HG02571 (cell line): ENCODE data around the gene RNF123.
"Not testable (repeated sequence)": the region's sequence is repeated elsewhere in the genome, so short reads cannot be mapped to it uniquely, and the experiment has no call there.

Source experiments
- ATAC-seq: cut with Tn5 transposase; IDR thresholded peaks from one replicate; pipeline ENCODE4 v1.9.1; 2021; ENCODE audit warnings: mild to moderate bottlenecking, moderate library complexity; ENCODE audit not compliant: unreplicated experiment

The RNF123 gene

DNA sequence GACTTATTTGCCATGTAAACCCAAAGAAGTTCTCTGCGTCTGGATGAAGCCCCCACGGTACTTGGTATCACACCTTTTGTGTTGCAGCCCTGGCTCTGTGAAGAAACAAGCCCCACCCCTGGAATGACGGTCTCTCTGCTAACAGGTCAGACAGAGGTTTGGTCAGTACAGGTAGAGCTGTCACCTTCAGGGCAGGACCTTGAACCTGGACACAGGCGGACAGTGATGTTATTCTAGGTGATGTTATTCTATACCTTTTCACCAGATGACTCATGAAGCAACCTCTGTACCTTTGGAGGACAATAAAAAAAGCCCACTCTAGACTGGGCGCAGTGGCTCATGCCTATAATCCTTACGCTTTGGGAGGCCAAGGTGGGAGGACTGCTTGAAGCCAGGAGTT, 45.4 kb downstream of the RNF123 start:
- no peak for ATAC-seq

DNA sequence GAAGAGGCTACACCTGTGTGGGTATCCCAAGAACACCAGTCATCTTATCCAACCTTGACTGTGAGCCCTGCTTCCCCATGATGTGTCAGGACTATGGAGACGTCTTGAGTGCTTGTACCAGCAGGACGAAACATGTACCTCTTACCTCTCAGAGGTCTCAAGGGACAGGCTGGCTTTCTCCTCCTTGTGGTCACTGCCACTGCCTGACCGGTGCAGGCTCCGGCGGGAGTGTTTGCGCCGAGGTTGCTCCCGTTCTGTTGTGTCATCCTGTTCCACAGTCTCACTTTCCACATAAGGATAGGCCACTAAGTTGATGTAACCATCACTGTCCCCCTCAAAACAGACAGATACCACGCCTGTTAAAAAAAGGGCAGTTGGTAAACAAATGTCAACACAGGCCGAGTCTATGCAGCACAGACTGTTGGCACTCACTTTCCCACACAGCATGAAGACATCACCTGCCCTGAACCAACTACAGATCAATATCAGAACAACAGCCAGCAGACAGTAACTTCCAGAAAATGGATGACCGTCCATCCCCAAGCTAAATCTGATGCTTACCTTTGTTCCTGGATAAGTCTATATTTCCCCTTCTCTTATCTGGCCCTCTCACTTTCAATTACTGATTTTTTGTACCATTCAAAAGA, 48.8 kb downstream of the RNF123 start:
- ATAC-seq, result no peak

- no peak for ATAC-seq
Observed at GRCh38 chr3:49740427-49740826, 51.1 kb downstream of the RNF123 start.

GRCh38 chr3:49745986-49746385, 56.6 kb downstream of the RNF123 start:
- ATAC-seq, result no peak

GRCh38 chr3:49747792-49748480, 58.6 kb downstream of the RNF123 start:
- ATAC-seq, result no peak

GRCh38 chr3:49748874-49749273, 59.5 kb downstream of the RNF123 start:
- ATAC-seq, result not testable (repeated sequence)

DNA sequence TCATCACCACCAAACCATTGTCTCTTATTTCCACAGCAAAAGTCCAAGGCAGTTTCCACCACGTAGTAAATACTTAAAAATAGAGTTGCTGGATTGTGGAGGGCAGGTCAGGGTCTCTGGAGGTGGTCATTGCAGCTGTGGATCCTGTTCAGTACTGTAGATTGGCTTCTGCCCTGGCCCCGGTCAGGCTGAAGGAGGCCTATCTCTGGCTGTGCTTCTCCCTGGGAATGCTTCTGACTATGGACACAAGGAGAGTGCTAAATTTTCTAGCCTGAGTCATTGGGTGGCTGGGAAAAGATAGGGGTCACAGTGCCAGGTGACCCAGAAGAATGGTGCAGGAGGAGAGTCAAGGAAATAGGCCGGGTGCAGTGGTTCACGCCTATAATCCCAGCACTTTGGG, 60.7 kb downstream of the RNF123 start:
- no peak for ATAC-seq

DNA sequence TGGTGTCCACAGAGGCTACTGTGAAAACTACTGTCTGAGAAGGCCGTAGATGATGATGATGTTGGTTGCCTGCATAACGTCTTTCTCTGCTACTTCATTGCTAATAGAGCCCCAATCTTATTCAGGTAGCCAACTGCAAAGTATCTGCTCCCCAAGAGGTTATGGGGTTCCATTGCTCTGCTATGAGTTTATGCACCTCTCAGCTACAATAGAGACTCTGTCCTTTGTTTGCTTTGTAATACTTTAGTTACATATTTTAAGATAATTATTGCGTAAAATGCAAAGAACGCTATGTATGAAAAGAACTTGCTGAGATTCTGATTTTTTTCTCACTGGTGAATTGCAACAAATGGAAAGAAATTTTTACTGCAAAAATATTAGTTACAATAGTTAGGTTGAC, 62.1 kb downstream of the RNF123 start:
- ATAC-seq, result no peak

- no peak for ATAC-seq
Observed at GRCh38 chr3:49754536-49754935, 65.2 kb downstream of the RNF123 start.

DNA sequence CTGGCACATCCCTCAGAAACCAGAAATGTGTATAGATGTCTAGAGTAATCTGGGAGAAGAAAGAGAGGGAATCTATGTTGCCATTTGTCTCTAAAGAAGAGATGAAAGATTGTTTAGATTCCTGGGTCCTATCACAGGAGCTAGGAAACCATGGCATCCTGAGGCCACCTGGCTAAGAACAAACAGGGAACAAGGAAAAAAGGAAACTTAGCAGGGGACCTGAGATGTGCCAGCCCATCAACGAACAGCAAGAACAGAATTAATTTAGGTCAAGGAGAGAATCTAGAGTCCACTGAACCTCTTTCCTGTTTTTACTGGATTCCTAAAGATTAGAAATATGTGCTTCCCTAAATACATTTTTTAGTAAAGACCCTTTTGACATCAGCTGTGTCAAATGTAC, 66.7 kb downstream of the RNF123 start:
- no peak for ATAC-seq

DNA sequence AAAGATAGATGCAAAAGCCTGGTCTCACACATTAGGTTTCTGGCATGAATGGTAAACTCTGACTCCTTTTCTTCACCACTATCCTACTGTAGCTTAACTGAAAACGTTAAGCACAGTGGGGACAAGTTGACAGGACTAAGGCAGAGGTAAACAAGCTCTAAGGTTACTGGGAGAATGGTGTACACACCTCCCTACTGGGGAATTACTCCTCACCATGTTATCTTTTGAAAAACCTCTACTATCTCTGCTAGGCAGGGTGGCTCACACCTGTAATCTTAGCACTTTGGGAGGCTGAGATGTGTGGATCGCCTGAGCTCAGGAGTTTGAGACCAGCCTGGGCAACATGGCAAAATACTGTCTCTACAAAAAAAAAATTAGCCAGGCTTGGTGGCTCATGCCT, 67.8 kb downstream of the RNF123 start:
- no peak for ATAC-seq

DNA sequence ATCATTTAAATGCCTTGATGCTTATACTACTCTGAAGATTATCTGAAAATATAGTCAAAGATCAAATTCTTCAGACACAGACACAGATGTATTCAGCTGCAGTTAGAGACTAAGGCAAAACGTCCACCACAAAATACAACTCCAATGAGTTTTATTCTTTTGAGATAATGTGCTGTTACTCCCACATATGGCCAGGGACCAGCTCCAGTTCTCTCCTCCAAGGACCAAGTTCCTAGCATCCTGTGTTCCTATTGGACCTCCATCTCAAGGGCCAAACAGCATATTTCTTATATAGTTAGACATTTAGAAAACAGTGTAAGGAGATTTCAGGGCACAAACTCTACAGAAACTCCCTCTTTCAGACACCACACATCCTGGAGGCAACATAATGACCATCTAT, 69.9 kb downstream of the RNF123 start:
- no peak for ATAC-seq

DNA sequence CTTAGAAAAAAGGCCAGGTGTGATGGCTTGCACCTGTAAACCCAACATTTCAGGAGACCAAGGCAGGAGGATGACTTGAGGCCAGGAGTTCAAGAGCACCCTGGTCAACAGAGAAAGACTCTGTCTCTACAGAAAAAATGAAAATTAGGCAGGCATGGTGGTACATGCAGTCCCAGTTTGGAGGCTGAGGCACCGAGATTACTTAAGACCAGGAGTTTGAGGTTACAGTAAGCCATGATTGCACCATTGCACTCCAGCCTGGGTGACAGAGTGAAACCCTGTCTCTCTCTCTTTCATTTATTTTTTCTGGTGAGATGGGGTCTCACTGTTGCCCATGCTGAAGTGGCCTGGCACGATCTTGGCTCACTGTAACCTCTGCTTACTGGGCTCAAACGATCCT, 72.3 kb downstream of the RNF123 start:
- ATAC-seq, result no peak

GRCh38 chr3:49763981-49764380, 74.6 kb downstream of the RNF123 start:
- ATAC-seq, result no peak

DNA sequence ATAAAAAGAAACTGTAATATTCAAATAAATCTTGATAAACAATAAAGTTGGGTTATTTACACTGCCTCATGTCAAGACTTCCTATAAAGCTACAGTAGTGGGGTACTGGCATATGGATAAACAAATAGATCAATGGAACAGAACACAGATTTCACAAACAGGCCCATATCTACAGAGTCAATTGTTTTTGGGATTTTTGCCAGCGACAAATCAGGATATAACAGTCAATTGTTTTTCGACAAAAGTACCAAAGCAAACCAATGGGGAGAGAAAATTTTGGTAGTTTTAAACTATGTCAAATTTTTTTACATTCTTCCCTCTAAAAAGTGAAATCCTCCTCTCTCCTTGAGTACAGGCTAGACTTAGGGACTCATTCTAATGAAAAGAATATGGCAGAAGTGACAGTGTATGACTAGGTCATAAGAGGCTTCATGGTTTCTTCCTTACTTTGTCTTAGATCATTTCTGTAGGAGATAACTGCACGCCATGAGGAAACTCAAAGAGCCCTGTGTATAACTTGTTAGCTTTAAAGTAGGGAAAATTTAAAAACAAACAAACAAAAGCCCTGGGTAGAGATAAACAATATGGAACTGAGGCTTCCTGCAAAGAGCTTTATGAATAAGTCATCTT, 80.0 kb downstream of the RNF123 start:
- no peak for ATAC-seq

DNA sequence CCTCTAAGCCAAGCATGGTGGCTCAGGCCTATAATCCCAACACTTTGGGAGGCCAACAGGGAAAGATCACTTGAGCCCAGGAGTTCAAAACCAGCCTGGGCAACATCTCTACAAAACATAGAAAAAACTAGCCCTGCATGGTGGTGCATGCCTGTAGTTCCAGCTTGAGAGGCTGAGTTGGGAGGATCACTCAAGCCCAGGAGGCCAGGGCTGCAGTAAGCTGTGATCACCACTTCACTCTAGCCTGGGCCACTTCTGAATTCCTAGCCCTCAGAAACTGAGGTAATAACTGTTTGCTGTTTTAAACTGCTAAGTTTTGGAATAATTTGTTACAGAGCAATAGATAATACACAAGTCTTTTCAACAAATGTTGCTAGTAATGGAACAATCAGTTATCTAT, 80.6 kb downstream of the RNF123 start:
- ATAC-seq, result no peak
